ENCODE results near the gene GBF1. TPM values are rescaled to one million over a fixed set of nuclear protein-coding genes. Genes with fewer than 3 reads are reported as not detected.
A peak's percentile ranks its signal among the peaks of the same experiment; 100 is the strongest.

GBF1 gene
- total RNA-seq, 1 donor from 2014 or later, result 17.5 TPM

DNA sequence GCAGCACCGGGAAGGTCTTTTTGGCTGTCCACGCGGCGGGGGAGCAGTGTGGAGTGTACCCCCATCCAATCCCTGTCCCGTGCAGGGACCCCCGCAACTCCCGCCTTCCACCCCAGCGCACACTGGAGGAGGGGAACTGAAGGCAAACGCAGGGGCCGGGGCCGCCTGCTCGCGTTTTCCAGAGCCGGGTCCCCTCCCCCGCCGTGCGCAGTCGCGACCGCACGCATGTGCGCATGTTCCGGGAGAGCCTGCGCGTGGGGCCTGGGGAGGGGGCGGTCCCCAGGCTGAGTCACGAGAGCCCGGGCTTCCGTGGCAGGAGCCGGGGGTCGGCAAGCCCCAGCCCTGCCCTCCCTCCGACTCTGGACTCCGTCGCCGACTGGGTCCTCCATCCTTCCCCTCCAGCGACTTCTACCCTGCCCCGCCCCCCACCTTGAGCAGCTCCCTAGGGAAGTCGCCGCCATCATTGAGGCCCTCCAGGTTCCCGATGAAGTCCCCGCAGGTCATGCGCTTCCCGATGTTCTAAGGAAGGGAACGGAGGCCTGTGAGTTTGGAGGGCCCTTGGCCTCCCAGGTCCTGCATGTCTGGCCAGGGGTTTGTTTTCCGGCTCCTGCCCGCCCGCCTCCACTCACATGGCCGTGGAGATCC lies 165.2 kb downstream of the GBF1 start:
- DNase-seq, result no peak

DNA sequence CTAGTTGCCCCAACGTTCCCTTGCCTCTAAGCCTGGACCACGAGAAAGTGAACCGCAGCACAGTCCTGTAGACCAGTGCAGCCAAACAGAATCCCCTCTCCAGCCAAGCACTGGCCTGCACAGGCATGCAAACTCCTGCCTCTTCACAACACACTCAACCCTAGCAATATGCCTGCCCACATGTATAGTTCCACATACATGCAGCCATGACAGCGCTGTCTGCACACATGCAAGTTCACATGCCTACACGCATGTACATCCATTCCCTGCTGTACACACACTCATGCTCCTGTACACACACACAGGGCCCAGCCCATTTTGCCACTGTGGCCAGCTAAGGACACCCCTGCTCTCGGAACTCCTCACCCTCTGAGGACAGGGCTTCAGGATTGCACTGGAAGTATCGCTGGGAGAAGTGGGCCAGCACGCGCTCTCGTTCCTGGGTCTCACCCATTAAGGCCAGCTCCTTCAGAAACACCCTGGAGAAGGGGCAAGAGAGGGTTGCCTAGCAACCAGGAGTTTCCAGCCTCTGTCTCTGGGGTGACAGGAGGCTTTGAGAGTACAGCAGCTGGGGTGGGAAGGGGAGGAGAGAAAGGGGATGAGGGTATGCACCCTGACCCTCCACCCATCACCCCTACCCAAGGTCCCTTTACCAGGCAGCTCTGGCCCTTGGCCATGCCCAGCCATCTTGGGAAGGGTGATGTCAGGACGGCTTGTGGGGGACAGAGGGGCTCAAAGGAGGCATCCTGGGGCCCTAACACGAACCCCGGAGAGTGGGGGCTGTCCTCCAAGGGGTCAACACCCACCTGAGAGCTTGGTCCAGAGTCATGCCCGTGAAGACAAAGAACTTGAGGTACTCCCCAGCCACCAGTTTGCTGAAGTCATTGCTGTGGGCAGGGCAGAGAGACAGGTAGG lies 166.3 kb downstream of the GBF1 start:
- DNase-seq, result no peak

DNA sequence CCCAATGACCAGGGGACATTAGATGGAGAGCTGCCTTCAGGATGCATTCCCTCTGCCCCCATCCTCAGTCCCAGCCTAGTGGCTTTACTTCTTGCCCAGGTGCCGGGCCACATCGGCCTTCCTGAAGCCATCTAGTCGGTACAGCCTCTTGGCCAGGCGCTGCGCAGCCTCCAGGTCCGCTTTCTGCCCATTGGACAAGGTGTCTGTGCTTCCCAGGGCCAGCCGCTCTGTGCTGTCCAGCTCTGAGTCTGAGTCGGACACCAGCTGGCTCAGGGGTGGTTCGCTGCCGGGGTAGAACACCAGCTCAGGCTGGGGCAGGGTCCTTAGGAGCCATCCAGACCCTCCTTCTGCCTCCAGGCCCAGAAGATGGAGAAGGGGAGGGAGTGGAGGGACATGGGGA lies 167.0 kb downstream of the GBF1 start:
- DNase-seq, result no peak

DNA sequence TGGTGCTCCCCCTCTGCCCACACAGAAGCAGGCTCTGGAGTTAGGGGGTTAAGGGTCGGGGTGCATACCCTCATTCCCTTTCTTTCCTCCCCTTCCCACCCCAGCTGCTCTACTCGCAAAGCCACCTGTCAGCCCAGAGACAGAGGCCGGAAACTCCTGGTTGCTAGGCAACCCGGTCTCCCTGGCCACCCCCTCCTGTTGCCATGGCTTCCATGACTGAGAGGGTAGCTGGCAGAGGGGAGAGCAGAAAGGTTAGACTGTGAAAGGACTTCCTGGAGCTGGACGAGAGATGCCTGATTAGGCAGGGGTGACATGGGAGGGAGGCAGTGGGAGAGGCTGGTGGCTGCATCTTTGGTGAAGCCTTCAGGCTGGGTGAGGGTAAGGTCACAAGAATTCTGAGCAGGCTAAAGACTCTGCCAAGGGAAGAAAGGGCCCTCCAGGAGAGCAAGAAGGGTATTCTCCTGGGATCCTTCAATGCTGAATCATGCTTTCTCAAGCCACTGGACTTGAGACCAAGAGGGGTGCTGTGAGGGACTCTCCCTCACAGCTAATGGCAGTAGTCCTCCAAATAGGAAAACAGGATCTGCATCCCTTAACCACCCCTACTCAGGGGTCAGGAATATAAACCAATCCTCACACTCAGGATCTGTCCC lies 167.8 kb downstream of the GBF1 start:
- DNase-seq, result no peak

DNA sequence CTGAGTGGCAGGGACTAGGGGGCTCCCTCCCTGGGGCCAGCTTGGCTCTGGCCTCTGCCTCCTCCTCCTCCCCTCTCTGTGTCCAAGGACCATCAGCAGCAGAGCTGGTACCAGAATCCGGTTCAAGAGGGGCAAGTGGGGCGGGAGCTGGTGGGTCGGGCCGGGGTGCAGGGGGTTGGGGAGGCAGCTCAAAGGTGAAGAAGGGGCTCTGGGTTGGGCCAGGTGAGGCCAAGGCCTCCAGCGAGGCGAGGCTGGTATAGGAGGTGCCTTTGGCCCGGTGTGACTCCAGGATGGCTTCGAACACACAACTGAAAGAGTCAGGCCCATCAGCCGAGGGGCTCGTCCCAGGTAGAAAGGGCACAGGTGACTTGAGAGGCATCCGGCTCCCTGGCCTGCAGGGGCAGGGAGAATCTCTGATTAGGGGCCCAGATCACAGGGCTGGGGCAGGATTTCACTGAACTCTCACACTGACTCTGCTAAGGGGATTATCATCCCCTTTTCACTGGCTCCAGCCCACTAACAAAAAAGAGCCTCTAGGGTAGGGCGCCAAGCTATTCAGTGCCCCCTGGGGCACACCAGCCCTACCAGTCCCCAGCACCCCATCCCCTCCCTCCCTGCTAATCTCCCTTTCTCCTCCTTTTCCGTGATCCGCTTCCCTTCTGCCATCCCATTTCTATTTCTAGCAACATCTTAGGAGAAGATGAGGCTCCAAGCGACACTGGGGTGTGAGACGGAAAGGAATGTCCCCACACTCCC lies 168.7 kb downstream of the GBF1 start:
- DNase-seq, result no peak

DNA sequence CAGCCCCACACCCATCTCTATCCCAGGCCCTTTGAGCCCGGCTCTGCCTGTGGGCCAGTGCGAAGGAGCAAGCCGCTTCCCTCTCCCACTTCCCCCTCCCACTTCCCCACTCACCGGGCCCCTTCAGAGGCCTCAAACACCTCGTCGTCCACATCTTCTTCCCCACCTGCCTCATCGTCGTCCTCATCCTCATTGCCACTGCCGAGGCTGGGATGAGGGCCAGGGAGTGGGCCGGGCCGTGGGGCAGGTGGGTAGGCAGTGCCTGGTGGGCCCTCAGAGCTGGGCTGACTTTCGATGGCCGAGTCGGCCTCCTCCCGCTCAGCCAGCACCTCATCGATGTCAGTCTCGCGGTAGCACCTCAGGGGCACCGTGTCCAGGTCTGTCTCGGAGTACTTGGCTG lies 169.4 kb downstream of the GBF1 start:
- DNase-seq, result no peak

DNA sequence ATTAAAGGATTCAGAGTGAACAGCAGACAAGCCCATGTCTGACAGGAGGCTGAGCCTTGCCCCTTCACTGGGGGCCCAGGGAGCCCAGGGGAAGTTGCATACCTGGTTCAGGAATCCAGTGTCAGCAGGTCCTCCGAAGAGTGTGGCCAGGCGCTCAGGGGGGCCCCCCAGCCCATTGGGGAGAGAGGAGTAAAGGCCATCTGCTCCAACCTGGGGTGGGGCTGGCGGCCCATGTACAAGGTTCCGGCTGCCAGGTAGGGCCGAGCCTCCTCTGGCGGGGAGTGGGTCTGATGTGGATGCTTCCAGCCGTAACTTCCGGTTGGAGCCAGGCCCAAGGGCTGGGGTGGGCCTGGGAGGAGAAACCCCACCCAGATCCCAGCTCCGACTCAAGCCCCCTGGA lies 171.0 kb downstream of the GBF1 start:
- DNase-seq, result no peak

DNA sequence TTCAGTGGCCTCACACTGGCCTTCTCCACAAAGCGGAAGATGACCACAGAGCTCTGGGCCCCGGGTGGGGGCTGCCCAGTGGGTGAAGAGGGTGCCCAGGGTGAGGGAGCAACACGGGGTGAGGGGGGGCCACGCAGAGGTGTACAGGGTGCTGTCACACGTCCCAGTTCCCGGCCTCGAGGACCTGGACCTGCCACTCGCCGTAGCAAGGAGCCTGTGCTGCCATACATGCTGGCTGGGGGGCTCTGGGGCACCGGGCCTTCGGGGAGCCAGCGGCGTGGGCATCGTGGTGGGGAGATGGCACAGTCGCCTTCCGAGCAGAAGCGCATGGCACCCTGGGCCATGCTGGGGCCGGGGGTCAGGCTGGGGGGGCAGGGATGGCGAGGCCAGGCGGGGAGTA lies 171.4 kb downstream of the GBF1 start:
- DNase-seq, result no peak

DNA sequence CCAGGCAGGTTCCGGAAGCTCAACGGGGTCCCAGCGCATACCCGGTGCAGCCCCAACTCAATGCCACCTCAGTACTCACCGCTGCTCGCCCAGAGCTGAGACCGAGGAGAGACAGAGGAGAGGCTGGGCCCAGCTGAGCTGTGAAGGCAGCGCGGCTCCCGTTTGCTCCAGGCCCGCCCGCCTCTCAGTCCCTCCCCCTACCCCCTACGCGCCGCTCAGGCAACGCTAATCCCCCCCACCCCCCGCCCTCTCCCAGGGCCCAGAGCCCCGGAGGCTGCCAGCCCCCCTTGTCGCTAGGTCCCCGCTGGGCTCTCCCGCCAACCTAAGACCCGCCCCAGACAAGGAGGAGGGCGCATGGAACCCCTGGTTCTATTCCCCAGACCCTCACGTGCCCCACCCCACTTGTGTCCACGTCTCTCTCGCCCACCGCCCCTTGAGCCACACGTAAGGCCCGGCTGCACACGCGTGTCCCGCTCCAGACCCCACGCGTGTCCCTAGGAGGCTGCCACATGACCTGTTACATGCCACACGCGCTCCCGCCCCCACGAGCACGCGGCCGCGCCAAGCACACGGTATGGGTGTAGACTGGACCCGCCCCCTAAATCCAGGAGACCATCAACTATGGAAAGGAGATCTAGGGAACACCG lies 173.4 kb downstream of the GBF1 start, which contains the start of gene PSD:
Gene PSD (minus strand): TSS at position 164 of the 647 bp plus-strand sequence. CDS start 1,747 bp downstream, outside the sequence.
- no peak for DNase-seq

DNA sequence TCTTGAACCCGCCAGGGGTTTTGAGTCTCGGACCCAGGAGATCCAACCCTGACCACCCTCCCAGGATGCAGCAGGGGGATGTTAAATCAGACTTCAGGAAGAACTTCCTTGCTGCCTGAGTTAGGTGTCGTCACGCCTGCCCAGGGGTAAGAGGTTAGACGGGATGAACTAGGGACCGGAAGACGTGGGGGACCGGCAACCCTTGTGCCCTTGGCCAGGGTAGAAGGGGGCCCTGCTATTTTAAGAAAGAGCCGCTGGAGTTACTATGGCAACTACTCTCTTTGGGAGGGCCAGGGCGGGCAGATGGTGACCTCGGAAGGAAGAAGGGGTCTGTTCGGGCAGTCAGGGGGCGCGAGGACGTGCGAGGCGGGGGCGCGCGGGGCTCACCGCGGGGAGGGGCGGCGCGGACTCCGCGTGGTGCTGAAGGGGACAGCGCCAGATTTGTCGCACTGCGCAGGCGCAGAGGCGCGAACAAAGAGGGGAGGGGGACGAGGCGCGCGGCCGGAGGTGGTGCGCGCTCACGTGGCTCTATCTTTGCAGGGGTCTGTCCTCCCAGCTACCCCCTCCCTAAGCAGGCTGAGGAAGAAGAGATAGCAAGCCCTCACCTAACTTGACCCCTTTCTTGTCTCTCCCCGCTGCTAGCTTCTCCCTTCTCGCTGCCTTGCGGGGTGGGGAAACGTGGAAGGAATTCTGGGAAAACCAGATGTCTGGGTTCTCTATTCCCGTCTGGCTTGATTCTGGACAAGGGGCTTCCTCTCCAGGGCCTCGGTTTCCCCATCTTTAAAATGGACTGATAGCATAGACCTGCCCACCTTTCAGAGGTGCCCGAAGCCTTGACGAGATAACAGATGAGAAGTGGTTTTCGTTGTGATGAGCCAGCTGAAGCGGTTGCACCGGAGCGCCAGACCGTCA lies 174.2 kb downstream of the GBF1 start:
- DNase-seq, result peak; percentile 51

DNA sequence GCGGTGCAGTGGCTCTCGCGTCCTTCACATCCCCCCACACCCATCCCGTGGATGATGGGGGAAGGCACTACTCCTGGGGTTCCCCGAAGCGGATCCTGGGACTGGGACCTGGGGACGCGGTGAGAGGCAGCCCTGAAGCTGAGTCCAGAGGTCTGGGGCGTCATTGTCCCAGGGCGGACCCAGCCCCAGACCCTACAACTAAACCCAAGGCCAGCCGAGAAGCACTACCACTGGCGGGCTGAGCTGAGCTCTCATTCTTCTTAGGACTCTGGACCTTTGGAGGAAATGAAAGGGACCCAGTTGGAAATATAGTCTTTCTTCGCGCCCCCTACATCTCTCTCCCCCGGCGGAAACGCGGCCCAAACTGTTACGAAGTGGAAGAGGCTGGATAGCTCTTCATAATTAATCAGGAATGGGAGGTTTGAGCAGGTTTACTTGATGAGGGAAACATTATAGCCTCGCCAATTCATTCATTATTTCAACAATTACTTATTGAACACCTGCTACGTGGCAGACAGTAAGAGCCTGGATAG lies 174.9 kb downstream of the GBF1 start:
- no peak for DNase-seq

DNA sequence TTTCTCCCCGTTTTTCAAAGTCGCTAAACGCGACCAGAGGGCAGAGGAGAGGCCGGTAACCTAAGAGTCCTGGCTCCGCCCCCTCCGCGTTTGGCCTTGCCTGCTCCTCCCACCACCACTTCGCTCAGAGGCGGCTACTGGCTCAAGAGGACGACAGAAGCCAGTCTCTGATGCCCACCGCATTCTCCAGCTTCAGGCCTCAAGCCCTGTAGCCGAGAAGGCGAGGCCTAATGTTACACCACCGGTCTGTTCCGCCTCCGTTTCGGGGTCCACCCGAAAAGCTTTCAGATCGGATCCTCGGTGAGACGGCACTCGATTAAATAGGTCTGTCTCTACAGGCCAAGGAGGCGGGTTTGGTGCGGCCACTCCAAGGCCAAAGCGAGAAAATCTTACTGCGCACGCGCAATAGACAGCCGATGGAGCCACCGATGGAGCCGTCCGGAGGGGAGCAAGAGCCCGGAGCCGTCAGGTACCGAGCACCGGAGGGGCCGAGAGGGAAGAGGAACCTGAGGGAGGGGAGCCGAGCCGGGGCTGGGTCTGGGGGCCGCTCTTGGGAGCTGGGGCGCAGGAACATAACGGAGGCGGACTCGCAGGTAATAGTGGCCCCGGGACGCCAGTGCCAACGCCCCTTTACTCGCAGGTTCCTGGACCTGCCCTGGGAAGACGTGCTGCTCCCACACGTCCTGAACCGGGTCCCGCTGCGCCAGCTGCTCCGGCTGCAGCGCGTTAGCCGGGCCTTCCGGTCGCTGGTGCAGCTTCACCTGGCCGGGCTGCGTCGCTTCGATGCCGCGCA lies 175.6 kb downstream of the GBF1 start, which contains the start of gene FBXL15:
Gene FBXL15 (plus strand): TSS at position 123 of the 793 bp plus-strand sequence. CDS start 294 bp downstream, at position 417.
- DNase-seq, result peak; percentile 97

DNA sequence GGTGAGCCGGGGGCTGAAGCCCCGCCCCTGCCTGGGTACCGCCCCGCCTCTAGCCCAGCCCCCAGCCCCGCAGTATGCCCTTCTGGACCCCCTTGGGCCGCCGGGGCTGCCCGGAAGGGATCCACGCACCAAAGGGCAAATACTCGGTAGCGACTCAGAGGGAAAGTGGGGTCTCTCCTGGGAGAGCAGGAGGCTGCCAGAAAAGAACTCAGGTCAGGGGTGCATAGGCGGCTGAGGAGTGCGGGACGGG lies 176.1 kb downstream of the GBF1 start:
- DNase-seq, result no peak

DNA sequence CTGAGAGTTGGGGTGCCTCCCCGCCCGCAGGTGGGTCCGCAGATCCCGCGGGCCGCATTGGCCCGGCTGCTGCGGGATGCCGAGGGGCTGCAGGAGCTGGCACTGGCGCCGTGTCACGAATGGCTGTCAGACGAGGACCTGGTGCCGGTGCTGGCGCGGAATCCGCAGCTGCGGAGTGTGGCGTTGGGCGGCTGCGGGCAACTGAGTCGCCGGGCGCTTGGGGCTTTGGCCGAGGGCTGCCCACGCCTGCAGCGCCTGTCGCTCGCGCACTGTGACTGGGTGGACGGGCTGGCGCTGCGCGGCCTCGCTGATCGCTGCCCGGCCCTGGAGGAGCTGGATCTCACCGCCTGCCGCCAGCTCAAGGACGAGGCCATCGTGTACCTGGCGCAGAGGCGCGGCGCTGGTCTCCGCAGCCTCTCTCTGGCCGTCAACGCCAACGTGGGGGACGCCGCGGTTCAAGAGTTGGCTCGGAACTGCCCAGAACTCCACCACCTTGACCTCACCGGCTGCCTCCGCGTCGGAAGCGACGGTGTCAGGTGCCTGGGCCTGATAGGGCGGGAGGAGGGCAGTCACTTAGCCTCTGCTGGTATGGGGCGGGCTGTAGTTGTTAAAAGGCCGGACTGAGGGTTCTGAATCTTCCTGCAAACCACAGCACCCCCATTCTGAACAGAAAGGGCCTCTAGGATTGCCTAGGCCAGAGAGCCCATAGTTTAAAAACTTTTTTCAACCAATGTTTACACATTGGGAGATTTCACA lies 176.6 kb downstream of the GBF1 start:
- DNase-seq, result peak; percentile 33

DNA sequence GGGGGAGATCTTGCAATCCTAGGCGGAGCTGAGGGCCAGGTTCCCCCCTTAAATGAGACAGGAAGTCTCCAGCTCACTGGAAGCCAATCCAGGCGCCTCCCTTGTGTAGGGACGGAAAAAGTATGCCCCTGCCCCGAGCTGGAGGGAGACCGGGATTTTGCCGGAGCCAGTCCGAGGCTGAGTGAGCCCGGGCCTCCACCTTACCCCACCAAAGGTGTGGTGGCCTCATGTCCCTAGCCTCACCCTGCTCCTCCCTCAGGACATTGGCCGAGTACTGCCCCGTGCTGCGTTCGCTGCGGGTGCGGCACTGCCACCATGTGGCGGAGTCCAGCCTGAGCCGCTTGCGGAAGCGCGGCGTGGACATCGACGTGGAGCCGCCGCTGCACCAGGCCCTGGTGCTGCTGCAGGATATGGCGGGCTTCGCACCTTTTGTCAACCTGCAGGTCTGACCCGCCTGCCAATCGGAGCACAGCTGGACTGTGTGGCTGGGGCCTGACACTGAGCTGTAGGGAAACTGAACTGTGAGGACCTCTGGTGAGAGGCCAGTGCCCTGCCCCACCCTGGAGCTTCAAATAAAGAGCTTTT lies 177.3 kb downstream of the GBF1 start:
- peak; percentile 87 for DNase-seq

DNA sequence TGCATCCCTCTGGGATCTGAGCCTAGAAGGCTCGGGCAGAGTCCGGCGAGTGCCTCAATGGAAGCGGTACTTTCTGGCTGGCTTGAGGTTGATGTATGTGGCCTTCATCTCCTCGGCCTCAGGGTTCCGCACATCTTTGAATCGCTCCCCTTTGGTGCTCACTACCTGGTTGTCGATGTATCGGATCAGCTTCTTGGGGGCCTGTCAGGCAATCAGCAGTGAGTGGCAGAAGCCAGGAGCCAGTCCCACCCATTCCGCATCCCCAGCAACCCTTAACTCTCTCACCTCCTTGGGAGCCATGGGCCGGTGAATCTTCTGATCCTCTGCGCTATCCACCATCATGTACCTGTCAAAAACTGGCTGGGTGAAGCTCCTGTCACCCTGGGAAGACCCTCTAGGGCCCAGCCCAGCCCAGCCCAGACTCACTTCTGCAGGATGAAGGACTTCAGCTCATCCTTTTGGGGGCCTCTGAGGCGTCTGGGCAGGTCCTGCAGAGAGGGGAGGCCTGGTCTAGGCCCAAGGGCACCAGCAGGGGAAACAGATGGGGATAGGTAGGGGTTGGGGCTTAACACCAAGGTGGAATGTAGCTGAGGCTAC lies 178.1 kb downstream of the GBF1 start:
- no peak for DNase-seq

DNA sequence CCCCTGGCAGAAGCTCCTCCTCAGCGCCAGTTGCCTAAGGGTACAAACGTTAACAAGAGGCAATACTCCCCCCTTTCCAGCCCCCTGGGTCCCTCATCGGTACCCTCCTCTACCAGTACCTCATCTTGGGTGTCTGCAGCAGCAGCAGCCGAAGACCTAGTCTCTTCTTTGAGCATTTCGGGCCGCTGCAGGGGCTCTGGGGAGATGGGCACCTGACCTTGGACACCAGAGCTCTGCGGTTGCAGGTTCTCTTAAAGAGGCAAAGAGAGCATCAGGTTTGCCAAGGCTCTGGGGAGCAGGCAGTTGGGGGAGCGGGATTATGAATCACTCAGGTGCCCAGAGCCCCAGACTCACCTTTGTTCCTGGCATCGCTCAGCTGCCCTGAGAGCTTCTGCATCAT lies 178.8 kb downstream of the GBF1 start:
- DNase-seq, result no peak

DNA sequence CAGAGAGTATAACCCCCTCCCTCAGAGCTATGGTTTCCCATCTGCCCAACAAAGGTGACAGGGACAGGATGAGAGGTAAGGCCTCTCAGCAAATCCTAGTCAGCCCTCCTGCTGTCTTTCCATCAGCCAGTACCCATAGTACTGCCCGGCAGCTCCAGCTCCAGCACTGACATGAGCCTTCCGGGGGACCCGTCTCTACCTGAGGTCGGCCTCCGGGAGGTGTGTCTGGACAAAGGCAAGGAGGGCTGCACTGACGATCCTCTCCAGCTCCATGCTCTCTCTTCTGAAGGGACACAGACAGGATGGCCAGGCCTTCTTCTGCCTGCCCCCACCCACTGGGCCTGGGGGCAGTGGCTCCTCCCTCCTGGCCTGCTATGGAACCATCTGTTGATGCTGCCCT lies 179.6 kb downstream of the GBF1 start:
- DNase-seq, result no peak

DNA sequence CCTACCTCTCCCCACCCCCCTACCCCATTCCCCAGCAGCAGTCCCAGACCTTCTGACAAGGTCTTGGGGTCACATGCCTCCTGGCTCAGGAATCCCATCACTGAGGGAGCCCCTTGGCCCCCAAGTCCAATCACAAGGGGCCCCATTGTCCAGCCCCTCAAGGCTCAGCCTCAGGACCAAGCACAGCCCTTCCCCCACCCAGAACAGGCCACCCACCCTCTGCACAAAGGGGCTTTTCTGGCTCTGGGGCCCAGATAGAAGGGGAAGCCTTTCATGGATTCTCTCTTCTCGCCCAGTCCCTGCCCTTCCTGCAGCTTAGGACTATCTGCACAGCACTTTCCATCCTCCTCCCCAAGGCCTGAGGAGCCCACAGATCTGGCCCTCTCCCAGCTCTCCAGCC lies 180.1 kb downstream of the GBF1 start:
- DNase-seq, result no peak

All from dermis blood vessel endothelial cell (primary cell).